Gastrocnemius medialis (tissue), 4 donors: ENCODE data around the gene SDS. TPM values are rescaled to one million over a fixed set of nuclear protein-coding genes. Genes with fewer than 3 reads are reported as not detected.
A peak's percentile ranks its signal among the peaks of the same experiment; 100 is the strongest.
"Not testable (repeated sequence)": the region's sequence is repeated elsewhere in the genome, so short reads cannot be mapped to it uniquely, and the experiment has no call there.

Experiments used
- ATAC-seq, 2 donors: fragments of 150-250 bp; one replicate each; pipeline ENCODE4 v1.9.1; 2016
- DNase-seq, 2 donors: peaks; one replicate each; pipeline ENCODE4 v3.0.0-alpha.2; 2019
- H3K27ac ChIP-seq, 4 donors: fragments of 200-600 bp; sonication (generic); 1 replicate in 1 of 4; 2 replicates in 3 of 4; pipeline ENCODE4 v1.5.1; 2016 to 2018; ENCODE audit warnings: mild to moderate bottlenecking in 2 of 4, moderate library complexity in 1 of 4
- H3K27me3 ChIP-seq, 3 donors: fragments of 200-600 bp; sonication (generic) in 2 of 3; 1 replicate in 1 of 3; 2 replicates in 2 of 3; pipeline versions ENCODE4 v1.5.1 to v1.6.0; 2016 to 2019; ENCODE audit warnings: mild to moderate bottlenecking in 1 of 3, moderate library complexity in 1 of 3
- H3K36me3 ChIP-seq, 2 donors: fragments of 200-600 bp; sonication (generic) in 1 of 2; one replicate each; pipeline ENCODE4 v1.5.1; 2017 to 2018
- H3K4me1 ChIP-seq, 2 donors: fragments of 200-600 bp; sonication (generic) in 1 of 2; one replicate each; pipeline ENCODE4 v1.5.1; 2016 to 2017; ENCODE audit warnings: mild to moderate bottlenecking in 2 of 2
- H3K4me3 ChIP-seq, 4 donors: fragments of 200-600 bp; sonication (generic) in 3 of 4; 1 replicate in 1 of 4; 2 replicates in 3 of 4; pipeline ENCODE4 v1.5.1; 2016 to 2019; ENCODE audit warnings: mild to moderate bottlenecking in 2 of 4
- H3K9me3 ChIP-seq, 3 donors: fragments of 200-600 bp; sonication (generic) in 2 of 3; 1 replicate in 1 of 3; 2 replicates in 2 of 3; pipeline ENCODE4 v1.5.1; 2016 to 2019
- CTCF ChIP-seq, 5 experiments: fragments of 450-650 bp in 3 of 5; fragments of 200-600 bp in 2 of 5; sonication (generic) in 2 of 5; IDR thresholded peaks in 4 of 5; conservative IDR thresholded peaks in 1 of 5; 1 replicate in 4 of 5; 2 replicates in 1 of 5; pipeline ENCODE4 v1.5.1; 2016 to 2019; ENCODE audit warnings: antibody characterized with exemption in 5 of 5, mild to moderate bottlenecking in 3 of 5, moderate library complexity in 3 of 5
- POLR2A ChIP-seq, 2 donors: fragments of 450-650 bp; IDR thresholded peaks; one replicate each; pipeline ENCODE4 v1.6.1; 2017; ENCODE audit warnings: antibody characterized with exemption in 2 of 2, mild to moderate bottlenecking in 2 of 2, moderate library complexity in 2 of 2
- in situ Hi-C, 4 donors: fragments of 200-750 bp; cut with MboI; loops; one replicate each; pipeline versions ENCODE4 v1.15.0 to v1.8.0; 2017; ENCODE audit warnings: low sequenced_read_pairs in 4 of 4
- intact Hi-C: fragments of 100-400 bp; cut with DNase I; formaldehyde crosslinking; loops from one replicate; pipeline ENCODE4 v1.15.1; 2023; ENCODE audit warnings: low total_unique reads
- total RNA-seq, 4 donors: library from RNA; depleted of rRNA; stranded (reverse); fragments of >200 nt; gene quantifications; one replicate each; pipeline versions ENCODE4 v1.1.0 to v1.2.3, GENCODE V29; 2016

The SDS gene
- total RNA-seq, 4 donors from 2014 or later = 0.34 to 2.4 (median 0.86) TPM

GRCh38 chr12:113358381-113359132 lies 45.1 kb downstream of the SDS start, which contains the start of gene PLBD2:
PLBD2 (plus strand) TSS chr12:113358587; CDS start chr12:113358601, 14 bp downstream.
- Histone ChIP-seq H3K9me3 (no peaks in the 10 kb centered on the region), H3K4me3 (peak within 1 kb of the TSS; percentile 66 to 91 (median 80)), H3K4me1 (peaks cover 14% of the 10 kb centered on the region in 2 donors), H3K27me3 (no peaks in the 10 kb centered on the region), H3K27ac (peak within 1 kb of the TSS; percentile 85 to 92 (median 90)), H3K36me3 (no peaks in the 10 kb centered on the region)
- intact Hi-C loops (loop anchor here (1.0 to 2.0 kb wide), 4 partner anchors 23 to 174 kb away; partner anchors contain the start of genes DDX54, RITA1 and SLC8B1), in situ Hi-C loops (no loop called here)
- peak; percentile 76 to 77 for TF ChIP-seq POLR2A (IDR thresholded peaks at IDR 0.05)
- TF ChIP-seq CTCF (IDR thresholded peaks at IDR 0.05 in 4 of 5, conservative IDR thresholded peaks at IDR 0.05 in 1 of 5) = peak in 1 of 5 experiments; percentile 20
- DNase-seq = peak; percentile 92 to 93
- ATAC-seq = peak; percentile 94 to 95

GRCh38 chr12:113354192-113354591 lies 49.5 kb downstream of the SDS start:
- H3K9me3 ChIP-seq, H3K36me3 ChIP-seq, H3K4me3 ChIP-seq, H3K4me1 ChIP-seq, H3K27me3 ChIP-seq, ATAC-seq, in situ Hi-C loops, DNase-seq, H3K27ac ChIP-seq, intact Hi-C loops: not testable (repeated sequence)

GRCh38 chr12:113351089-113351488 lies 52.6 kb downstream of the SDS start:
- TF ChIP-seq CTCF (IDR thresholded peaks at IDR 0.05 in 4 of 5, conservative IDR thresholded peaks at IDR 0.05 in 1 of 5) (no peak), POLR2A (IDR thresholded peaks at IDR 0.05) (no peak)
- Histone ChIP-seq H3K27me3 (no peaks in the 10 kb centered on the region), H3K36me3 (no peaks in the 10 kb centered on the region), H3K27ac (no peak overlapping the region), H3K4me1 (no peaks in the 10 kb centered on the region), H3K4me3 (no peak overlapping the region), H3K9me3 (no peaks in the 10 kb centered on the region)
- in situ Hi-C loops = no loop called here
- DNase-seq (no peak), ATAC-seq (no peak)
- intact Hi-C loops = no loop called here

GRCh38 chr12:113348849-113349536 lies 54.7 kb downstream of the SDS start:
- TF ChIP-seq POLR2A (IDR thresholded peaks at IDR 0.05) (no peak), CTCF (IDR thresholded peaks at IDR 0.05 in 4 of 5, conservative IDR thresholded peaks at IDR 0.05 in 1 of 5) (no peak)
- Histone ChIP-seq H3K4me3 (no peak overlapping the region), H3K36me3 (no peaks in the 10 kb centered on the region), H3K27ac (no peak overlapping the region), H3K27me3 (no peaks in the 10 kb centered on the region), H3K9me3 (no peaks in the 10 kb centered on the region), H3K4me1 (no peaks in the 10 kb centered on the region)
- intact Hi-C loops (no loop called here), in situ Hi-C loops (no loop called here)
- DNase-seq (no peak), ATAC-seq (no peak)

GRCh38 chr12:113347892-113348291 lies 55.8 kb downstream of the SDS start:
- no peaks in the 10 kb centered on the region for H3K9me3 ChIP-seq
- no peak for ATAC-seq
- no peak for DNase-seq
- H3K27ac ChIP-seq = no peak overlapping the region
- no peak for TF ChIP-seq POLR2A (IDR thresholded peaks at IDR 0.05)
- no peak for TF ChIP-seq CTCF (IDR thresholded peaks at IDR 0.05 in 4 of 5, conservative IDR thresholded peaks at IDR 0.05 in 1 of 5)
- intact Hi-C loops (no loop called here), in situ Hi-C loops (no loop called here)
- no peak overlapping the region for H3K4me3 ChIP-seq
- H3K27me3 ChIP-seq = no peaks in the 10 kb centered on the region
- no peaks in the 10 kb centered on the region for H3K36me3 ChIP-seq
- no peaks in the 10 kb centered on the region for H3K4me1 ChIP-seq
